Stimulated activated CD8-positive, alpha-beta memory T cell treated with anti-CD3 and anti-CD28 coated beads, Interleukin-15, amount 100 ng/mL, for 48 hours (primary cell): Measurements from ENCODE around the gene KIF17.

Experiments
- DNase-seq, 2 donors: peaks; one replicate each; pipeline ENCODE4 v3.0.0-alpha.2; 2020; ENCODE audit warnings: low read depth in 2 of 2

KIF17 gene

GRCh38 chr1:20660847-20661206 lies 57.0 kb downstream of the KIF17 start:
- no peak for DNase-seq

- no peak for DNase-seq
Observed at GRCh38 chr1:20660363-20660762, 57.4 kb downstream of the KIF17 start.

GRCh38 chr1:20658166-20658915 lies 59.5 kb downstream of the KIF17 start:
- no peak for DNase-seq

- no peak for DNase-seq
Observed at GRCh38 chr1:20657024-20657423, 60.8 kb downstream of the KIF17 start.

GRCh38 chr1:20654104-20654690 lies 63.6 kb downstream of the KIF17 start:
- no peak for DNase-seq

GRCh38 chr1:20652300-20652699 lies 65.5 kb downstream of the KIF17 start:
- DNase-seq, result no peak

- no peak for DNase-seq
Observed at GRCh38 chr1:20648946-20649345, 68.9 kb downstream of the KIF17 start.

- no peak for DNase-seq
Observed at GRCh38 chr1:20648438-20648837, 69.4 kb downstream of the KIF17 start.

- no peak for DNase-seq
Observed at GRCh38 chr1:20645414-20645813, 72.4 kb downstream of the KIF17 start.

- no peak for DNase-seq
Observed at GRCh38 chr1:20644416-20644815, 73.4 kb downstream of the KIF17 start.

- no peak for DNase-seq
Observed at GRCh38 chr1:20643080-20643479, 74.7 kb downstream of the KIF17 start.

GRCh38 chr1:20641975-20642374 lies 75.8 kb downstream of the KIF17 start:
- DNase-seq, result no peak

GRCh38 chr1:20640183-20640597 lies 77.6 kb downstream of the KIF17 start:
- peak in 1 of 2 donors; percentile 9 for DNase-seq

- no peak for DNase-seq
Observed at GRCh38 chr1:20636785-20637347, 80.9 kb downstream of the KIF17 start.

GRCh38 chr1:20634594-20635084 lies 83.2 kb downstream of the KIF17 start:
- no peak for DNase-seq

- no peak for DNase-seq
Observed at GRCh38 chr1:20634065-20634593, 83.7 kb downstream of the KIF17 start.

- peak; percentile 71 to 82 for DNase-seq
Observed at GRCh38 chr1:20633190-20634064, 84.4 kb downstream of the KIF17 start, which contains the start of gene PINK1. PINK1 (plus strand) TSS chr1:20633458; CDS start chr1:20633549, 91 bp downstream.

GRCh38 chr1:20632386-20632785 lies 85.4 kb downstream of the KIF17 start:
- DNase-seq, result no peak

GRCh38 chr1:20630729-20631128 lies 87.1 kb downstream of the KIF17 start:
- DNase-seq, result no peak

GRCh38 chr1:20626524-20626923 lies 91.3 kb downstream of the KIF17 start:
- no peak for DNase-seq

- DNase-seq, result no peak
Observed at GRCh38 chr1:20626098-20626427, 91.7 kb downstream of the KIF17 start.
